ENCODE data around the gene ACTRT1.

ACTRT1 gene

DNA sequence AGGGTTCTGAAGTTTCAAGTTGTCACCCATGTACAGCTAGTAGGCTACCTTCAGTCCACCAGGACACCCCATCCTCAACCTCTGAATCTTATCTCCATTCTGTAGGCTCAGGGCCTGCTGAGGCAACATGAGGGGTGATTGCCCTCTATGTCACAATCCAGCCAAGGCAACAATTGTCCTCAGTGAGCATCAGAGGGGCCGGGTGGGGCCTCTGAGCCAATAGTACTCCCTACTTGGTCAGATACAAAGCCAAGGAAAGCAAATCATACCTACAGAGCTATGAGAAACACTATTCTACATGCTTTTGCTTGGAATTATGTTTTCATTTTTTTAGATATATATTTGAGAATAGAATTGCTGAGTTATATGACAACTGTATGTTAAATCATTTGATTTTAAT lies at the start of gene ACTRT1:
Gene ACTRT1 (minus strand): TSS at position 101 of the 400 bp plus-strand sequence. CDS start 197 bp downstream, outside the sequence.
- no peak for DNase-seq (ENCODE audit: low read depth)

DNA sequence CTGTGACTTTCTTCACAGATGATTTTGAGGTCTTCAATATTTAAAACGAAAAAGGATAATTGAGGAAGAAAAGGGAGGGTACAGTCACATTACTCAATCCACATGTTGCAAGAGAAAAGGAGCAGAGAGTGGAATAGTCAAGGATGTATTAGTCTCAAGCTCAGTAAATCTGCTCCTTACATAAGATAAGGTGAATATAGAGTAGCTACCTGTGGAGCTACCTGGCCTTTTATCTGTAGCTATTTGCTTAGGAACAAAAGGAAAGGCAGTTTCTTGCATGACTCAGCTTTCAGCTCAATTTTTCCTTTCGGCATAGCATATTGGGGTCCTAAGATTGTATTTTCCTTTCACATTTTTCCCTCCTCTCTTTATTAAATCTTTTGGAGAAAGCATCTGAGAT lies 26.3 kb upstream of the ACTRT1 start:
- no peak for DNase-seq (ENCODE audit: low read depth)

- DNase-seq (ENCODE audit: low read depth), result no peak
Measured at GRCh38 chrX:128057421-128057820, 5.2 kb upstream of the ACTRT1 start.

DNA sequence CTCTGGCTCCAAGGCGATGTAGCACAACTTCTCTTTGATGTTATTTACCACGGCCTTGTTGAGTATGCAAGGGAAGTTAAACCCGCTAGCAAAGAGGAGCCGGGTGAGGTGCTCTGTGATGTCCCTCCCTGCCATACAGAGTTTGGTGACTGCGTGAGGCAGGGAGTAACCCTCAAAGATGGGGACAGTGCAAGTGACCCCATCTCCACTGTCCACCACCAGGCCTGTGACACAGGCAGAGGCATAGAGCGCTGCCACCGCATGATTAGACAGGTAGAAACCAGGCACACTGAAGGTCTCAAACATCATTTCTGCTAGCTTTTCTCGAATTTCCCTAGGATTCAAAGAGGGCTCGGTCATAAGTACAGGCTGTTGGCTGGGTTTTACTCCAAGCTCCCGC lies 677 bp downstream of the ACTRT1 start:
- no peak for DNase-seq (ENCODE audit: low read depth)

- DNase-seq (ENCODE audit: low read depth), result no peak
Measured at GRCh38 chrX:128035318-128035717, 16.9 kb downstream of the ACTRT1 start.

- no peak for DNase-seq (ENCODE audit: low read depth)
Measured at GRCh38 chrX:128021566-128021965, 30.6 kb downstream of the ACTRT1 start.

DNA sequence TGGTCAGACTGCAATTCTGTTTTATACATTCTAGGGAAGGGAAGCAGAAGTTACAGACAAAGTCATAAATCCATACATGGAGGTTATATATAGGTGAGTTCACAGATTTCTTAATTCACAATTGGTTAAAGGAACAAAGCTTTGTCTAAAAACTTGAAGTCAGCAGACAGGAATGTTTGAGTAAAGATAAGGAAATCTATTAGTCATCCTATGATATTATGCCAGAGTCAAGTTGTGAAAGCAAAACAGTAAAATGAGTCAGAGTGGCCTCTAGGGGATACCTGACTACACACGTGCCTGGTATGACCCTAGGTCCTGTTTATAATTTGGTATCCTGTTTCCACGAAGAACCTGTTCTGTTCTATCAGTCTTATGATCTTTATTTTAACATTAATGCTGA lies 31.5 kb downstream of the ACTRT1 start:
- DNase-seq (ENCODE audit: low read depth), result no peak

- no peak for DNase-seq (ENCODE audit: low read depth)
Measured at GRCh38 chrX:128019218-128019617, 33.0 kb downstream of the ACTRT1 start.

DNA sequence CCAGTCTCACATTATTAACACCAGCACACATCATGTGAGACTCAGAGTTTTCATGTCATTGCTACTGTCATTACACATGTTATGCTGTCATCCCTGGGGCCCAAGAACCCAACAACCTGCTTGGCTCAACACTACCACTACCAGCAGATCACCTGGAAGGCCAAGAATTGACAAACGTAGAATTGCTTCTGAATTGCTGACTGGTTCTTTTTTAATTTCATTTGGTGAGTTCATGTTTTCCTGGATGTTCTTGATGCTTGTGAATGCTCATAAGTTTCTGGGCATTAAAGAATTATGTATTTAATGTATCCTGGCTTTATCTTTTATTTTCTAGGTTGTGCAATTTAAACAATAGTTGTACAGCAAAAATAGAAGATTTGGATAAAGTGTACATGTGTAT lies 40.2 kb downstream of the ACTRT1 start:
- DNase-seq (ENCODE audit: low read depth), result no peak

DNA sequence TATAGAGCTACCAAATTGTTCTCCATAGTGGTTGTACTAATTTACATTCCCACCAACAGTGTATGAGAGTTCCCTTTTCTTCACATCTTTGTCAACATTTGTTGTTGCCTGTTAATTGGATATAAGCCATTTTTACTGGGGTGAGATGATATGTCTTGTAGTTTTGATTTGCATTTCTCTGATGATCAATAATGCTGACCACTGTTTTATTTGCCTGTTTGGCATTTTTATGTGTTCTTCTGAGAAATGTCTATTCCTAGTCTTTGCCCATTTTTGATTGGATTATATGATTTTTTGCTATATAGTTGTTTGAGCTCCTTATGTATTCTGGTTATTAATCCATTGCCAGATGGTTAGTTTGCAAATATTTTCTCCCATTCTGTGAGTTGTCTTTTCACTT lies 44.3 kb downstream of the ACTRT1 start:
- no peak for DNase-seq (ENCODE audit: low read depth)

All from stimulated activated CD8-positive, alpha-beta memory T cell treated with anti-CD3 and anti-CD28 coated beads, Interleukin-7, amount 100 ng/mL, for 24 hours (primary cell).